HG03060 (cell line): ENCODE data around the gene HPCA.
"Not testable (repeated sequence)": the region's sequence is repeated elsewhere in the genome, so short reads cannot be mapped to it uniquely, and the experiment has no call there.

Source experiments
- ATAC-seq: cut with Tn5 transposase; IDR thresholded peaks from one replicate; pipeline ENCODE4 v1.9.1; 2021; ENCODE audit warnings: low read depth, moderate number of reproducible peaks; ENCODE audit not compliant: unreplicated experiment

Gene HPCA

DNA sequence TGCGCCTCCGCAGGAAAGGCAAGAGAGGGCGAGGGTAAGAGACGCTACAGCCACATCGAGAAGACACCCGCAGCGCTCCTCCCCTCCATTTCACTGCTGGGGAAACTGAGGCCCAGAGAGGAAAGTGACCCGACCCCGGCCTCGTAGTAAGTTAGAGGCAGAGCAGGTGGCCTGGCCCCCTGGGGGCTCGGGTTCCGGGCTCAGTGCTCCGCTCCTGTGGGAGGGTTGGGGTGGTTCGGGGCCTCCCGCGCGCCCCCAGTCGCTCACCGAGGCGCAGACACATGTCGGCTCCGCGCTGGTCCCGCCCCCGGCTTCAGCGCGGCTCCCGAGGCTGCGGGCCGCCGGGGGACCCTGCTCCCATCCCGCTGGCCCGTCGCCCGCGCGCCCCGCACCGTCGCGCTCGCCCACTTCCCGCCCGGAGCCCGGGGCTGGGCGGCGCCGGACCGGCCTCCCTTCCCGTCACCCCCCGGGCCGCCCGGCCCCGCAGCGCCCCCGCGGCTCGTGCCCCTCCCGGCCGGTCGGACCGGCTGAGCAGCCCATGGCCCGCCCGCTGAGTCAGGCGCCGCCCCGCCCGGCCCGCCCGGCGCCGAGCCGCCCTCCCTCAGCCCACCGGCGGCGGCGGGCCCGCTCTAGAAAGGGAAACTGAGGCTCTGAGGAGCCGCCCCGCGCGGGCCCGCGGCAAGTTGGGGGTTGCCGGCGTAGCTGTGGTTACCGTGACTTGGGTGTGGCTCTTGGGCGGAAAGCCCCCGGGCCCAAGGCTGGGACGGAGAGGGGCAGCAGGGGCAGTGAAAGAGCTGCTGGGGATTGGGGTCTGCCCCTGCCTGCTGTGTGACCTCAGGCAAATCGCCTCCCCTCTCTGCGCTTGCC is 14.9 kb downstream of the HPCA start, which contains the start of gene TMEM54:
TMEM54 (minus strand) TSS at position 434 of the 867 bp plus-strand sequence; CDS start at position 283, 151 bp downstream.
- ATAC-seq = no peak

DNA sequence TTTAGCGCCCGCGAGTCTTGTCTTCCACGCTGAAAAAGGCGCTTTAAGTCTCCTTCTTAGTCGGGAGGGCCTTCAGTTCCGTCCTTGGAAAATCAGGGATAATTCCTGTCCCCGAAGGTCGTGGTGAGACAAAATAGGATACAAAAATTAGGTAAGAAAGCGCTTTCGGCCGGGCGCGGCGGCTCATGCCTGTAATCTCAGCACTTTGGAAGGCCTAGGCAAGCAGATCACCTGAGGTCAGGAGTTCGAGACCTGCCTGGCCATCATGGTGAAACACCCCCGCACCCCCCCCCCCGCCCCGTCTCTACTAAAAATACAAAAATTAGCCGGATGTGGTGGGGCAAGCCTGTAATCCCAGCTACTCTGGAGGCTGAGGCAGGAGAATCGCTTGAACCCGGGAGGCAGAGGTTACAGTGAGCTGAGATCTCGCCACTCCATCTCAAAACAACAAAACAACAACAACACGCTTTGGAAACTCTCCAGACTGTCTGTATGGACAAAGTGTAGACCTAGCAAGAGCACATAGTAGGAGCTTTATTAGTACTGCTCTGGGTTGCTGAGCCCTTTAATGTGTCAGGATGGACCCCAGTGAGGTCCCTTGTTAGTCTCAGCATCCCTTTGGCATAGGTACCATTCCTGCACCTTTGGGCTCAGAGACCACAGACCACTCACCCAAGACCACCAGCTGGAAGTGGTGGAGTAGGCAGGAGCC is 15.7 kb downstream of the HPCA start:
- ATAC-seq = no peak

DNA sequence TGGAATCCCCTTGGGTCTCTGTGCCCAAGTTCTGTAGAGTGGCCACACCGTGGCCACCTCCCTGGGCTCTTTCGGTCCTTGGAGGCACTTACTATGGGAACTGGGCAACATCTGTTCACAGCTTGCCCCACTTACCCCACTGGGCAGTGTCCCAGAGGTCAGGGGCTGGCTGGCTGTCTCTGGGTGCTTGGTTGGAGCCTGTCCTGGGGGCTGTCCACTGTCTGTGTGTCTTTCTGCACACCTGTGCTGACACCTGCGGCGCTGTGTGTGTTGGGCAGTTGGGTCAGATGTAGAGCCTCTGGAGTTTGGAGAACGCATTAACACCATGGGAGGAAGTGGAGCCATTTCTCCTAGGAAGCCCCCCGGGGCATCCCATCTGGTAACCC is 16.2 kb downstream of the HPCA start:
- ATAC-seq = no peak

DNA sequence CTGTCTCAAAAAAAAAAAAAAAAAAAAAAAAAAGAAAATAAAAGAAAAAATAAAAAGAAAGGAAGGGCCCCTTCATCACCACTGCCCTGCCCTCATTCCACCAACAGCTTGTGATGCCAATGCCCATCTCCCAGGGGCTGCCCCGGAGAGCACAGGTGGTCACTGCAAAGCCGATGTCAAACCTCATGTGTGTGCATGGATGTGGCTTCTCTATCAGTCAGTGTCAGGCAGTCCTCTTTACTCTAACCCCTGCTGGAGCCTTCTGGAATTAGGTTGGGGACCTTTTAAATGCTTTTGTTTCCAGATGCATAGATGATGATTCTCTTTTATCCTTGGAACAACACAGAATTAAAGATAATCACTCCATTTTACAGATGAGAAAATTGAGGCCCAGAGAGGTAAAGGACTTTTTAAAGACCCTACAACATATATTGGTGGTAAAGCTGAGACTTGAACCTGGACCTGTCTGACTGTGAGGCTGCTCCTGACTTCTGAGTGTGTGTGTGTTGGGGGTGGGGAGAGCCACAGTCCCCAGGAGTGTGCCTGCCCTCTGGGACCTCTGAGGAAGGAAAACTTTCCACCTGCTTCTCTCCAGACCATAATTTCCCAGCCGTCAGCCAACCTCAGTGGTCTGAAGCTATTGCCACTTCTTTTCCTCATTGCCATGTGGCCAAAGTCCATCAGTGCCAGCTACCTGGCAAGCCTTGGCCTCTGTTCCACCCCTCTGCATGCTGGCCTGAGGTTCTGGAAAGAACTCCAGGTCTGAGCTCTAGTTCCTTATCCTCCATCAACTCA is 17.9 kb downstream of the HPCA start:
- no peak for ATAC-seq

GRCh38 chr1:32904797-32905196 is 18.5 kb downstream of the HPCA start:
- no peak for ATAC-seq

GRCh38 chr1:32905588-32905987 is 19.3 kb downstream of the HPCA start:
- ATAC-seq = not testable (repeated sequence)

DNA sequence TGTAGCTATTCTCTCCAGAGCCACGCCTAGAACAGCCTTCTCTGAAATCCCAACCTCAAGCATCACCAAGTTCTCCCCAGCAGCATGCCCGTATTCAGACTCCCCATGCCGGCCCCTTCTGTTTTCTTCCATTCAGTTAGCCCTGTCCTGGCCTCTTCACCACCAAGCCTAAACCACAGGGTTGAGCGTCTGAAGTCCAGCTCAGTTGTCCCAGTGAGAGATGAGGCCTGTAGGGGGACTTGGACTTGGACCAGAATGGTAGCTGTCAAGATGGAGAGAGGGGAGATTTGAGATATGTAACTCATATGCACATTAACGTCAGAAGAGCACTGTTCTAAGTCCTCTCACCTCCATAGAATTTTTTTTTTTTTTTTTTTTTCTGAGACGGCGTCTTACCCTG is 20.4 kb downstream of the HPCA start:
- ATAC-seq = no peak

DNA sequence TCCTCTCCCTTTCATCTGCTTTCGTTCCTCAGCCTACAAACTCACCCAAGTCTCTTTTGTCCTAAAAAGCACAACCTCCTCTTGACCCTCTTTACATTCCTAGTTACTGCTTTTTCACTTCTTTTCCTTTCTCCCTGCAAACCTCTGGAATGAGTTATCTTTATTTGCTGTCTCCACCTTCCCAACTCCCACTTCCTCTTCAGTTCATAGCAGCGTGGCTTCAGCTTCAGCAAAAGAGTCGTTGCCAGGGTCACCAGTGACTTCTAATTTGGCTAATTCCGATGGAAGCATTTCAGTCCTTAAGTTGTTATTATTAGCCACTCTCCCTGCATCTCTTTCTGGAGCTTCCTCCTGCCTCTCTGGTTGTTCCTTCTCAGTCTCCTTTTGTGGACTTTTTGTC is 21.1 kb downstream of the HPCA start:
- ATAC-seq = no peak

DNA sequence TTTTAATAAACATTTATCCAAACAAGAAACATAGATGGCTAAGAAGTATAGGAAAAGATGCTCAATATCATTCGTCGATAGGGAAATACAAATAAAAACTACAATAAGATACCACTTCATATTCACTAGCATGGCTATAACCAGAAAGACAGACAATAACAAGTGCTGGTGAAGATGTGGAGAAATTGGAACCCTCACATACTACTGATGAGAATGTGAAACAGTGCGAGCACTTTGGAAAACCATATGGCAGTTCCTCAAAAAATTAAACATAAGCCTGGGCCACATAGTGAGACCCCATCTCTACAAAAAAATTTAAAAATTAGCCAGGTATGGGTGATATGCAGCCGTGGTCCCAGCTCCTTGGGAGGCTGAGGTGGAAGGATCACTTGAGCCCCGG is 24.0 kb downstream of the HPCA start:
- no peak for ATAC-seq

- ATAC-seq = no peak
These were observed 29.7 kb downstream of the HPCA start for GRCh38 chr1:32915766-32916706.

GRCh38 chr1:32917521-32917920 is 31.2 kb downstream of the HPCA start:
- no peak for ATAC-seq

DNA sequence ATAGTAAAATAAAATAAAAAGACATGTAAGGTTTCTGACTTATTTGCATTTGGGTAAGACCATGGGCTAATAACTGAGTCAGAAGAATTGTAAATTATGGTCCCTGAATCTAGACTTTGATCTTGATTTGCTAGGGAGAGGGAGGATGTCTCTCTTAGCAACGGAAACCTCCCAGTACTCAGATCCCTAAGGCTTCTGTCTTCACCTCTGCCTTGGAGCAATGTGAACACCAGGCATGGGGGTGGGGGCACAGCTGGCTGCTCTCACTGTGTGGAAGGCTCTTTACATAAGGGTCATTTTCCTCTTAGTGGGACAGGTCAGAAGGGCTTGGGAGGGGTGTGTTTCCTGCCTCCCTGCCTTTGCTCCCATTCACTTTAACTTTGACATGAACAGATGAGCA is 31.9 kb downstream of the HPCA start:
- no peak for ATAC-seq

DNA sequence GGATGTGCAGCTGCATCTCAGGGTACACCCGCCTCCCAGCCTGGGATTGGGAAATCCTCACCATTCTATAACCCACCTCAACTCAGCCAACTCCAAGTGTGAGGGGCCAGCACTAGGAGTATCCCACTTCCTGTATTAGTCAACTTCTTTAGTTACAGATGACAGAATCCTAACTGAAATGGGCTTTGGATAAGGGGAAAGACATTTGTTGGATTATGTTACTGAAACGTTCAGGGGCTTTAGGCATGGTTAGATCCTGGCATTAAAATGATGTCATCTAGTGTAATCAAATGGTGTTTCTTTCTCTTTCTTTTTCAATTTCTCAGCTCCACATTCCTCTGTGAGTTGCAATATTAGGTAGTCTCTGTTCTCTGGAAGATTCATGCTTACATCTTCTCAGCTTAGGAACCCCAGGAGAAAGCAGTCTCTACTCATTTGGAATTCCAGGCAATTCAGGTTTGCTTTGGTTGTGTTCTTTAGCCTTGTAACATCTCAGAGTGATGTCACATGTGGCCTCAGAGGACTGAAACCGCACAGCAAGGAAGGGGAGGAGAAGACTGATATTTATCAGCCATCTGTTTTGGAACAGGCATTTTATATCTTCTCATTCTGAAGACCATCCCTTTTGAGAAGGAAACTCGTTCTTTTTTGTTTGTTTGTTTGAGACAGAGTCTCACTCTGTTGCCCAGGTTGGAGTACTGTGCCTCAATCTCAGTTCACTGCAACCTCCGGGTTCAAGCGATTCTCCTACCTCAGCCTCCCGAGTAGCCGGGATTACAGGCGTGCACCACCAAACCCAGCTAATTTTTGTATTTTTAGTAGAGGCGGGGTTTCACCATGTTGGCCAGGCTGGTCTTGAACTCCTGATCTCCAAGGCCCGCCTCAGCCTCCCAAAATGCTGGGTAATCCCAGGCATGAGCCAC is 33.8 kb downstream of the HPCA start:
- no peak for ATAC-seq

GRCh38 chr1:32920833-32921232 is 34.5 kb downstream of the HPCA start:
- no peak for ATAC-seq

DNA sequence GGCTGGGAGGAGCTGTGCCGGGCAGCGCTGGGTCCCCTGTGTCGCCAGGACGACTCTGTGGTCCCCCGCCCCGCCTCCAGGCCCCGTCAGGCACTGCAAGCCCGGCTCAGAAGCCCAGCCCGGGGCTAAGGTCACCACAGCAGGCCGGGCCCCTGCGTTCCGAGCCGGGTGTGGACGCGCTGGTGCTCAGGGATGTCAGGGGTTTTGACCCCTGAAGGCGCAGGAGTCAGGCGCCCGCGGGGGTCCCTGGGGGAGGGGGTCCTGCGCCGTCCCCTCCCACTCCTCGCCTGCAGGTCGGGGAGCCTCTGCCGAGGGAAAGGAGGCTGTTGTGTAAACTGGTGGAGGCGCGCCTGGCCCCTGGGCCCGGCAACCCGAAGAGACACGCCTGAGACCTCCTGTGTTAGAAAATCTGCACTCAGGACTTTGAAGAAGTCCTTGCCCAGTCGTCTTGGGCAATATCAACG is 38.6 kb downstream of the HPCA start:
- ATAC-seq = no peak

- no peak for ATAC-seq
These were observed 39.3 kb downstream of the HPCA start for GRCh38 chr1:32925403-32926162.

GRCh38 chr1:32926562-32926961 is 40.3 kb downstream of the HPCA start:
- ATAC-seq = no peak

- ATAC-seq = no peak
These were observed 41.1 kb downstream of the HPCA start for GRCh38 chr1:32927441-32927840.
